ENCODE measurements around the gene ITGA4. TPM values are rescaled to one million over a fixed set of nuclear protein-coding genes. Genes with fewer than 3 reads are reported as not detected.

The ITGA4 gene
- total RNA-seq, 1 donor from 2014 or later, result 98.5 TPM

- Mint-ChIP-seq H3K9me3 (no peaks in the 10 kb centered on the region), H3K27me3 (ENCODE audit: insufficient read depth) (no peaks in the 10 kb centered on the region), H3K4me1 (ENCODE audit: low read depth) (no peaks in the 10 kb centered on the region), H3K4me3 (no peak overlapping the region), H3K27ac (peak overlapping the region; percentile 1), H3K36me3 (ENCODE audit: low read depth) (peaks cover 42% of the 10 kb centered on the region)
- intact Hi-C loops (cut with micrococcal nuclease), result no loop called here
- no peak for DNase-seq (ENCODE audit: low spot score)
Measured at GRCh38 chr2:181540421-181540820, 83.2 kb downstream of the ITGA4 start.

DNA sequence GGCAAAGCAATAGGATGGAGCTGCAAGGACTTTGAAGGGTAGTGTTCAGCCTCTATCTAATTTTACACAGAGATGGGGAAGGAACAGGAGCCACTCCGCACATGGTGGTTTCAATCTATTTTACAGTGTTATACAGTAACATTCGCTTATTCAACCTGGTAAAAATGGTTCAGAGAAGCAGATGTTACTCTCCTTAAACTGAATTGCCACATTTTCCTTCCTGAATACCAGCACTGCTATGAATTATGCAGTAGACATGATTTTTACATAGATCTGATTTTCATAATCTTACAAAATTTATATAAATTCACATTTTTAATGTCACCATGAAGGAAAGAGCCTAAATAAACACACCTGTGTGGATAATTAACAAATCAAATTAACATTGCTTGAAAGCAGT lies 85.0 kb downstream of the ITGA4 start:
- no peaks in the 10 kb centered on the region for H3K4me1 Mint-ChIP-seq (ENCODE audit: low read depth)
- H3K27me3 Mint-ChIP-seq (ENCODE audit: insufficient read depth), result no peaks in the 10 kb centered on the region
- no peak for DNase-seq (ENCODE audit: low spot score)
- no peak overlapping the region for H3K4me3 Mint-ChIP-seq
- H3K9me3 Mint-ChIP-seq, result no peaks in the 10 kb centered on the region
- peaks cover 40% of the 10 kb centered on the region for H3K36me3 Mint-ChIP-seq (ENCODE audit: low read depth)
- no peak overlapping the region for H3K27ac Mint-ChIP-seq
- intact Hi-C loops (cut with micrococcal nuclease), result no loop called here

DNA sequence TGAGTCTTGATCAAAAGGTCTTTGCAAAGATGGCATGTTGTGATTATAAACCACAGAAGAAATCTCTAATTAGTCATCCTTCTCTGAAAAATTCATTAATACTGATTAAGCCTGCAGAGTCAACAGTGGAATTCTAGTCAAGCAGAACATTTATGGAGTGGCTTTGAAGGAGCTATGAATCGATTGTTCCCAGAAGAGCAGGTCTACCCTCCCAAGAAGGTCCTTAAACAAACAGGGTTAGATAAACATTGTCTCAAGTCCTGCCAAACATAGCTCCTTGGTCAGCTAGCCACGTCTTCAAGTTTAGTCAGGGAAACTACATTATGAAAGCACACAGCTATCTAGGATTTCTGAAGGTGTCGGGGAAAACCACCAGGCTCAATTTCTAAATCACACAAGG lies 88.9 kb downstream of the ITGA4 start:
- DNase-seq (ENCODE audit: low spot score), result no peak
- intact Hi-C loops (cut with micrococcal nuclease), result no loop called here
- Mint-ChIP-seq H3K4me3 (no peak overlapping the region), H3K9me3 (no peaks in the 10 kb centered on the region), H3K36me3 (ENCODE audit: low read depth) (peaks cover 15% of the 10 kb centered on the region), H3K27ac (no peak overlapping the region), H3K4me1 (ENCODE audit: low read depth) (no peaks in the 10 kb centered on the region), H3K27me3 (ENCODE audit: insufficient read depth) (no peaks in the 10 kb centered on the region)

GRCh38 chr2:181552808-181553207 lies 95.6 kb downstream of the ITGA4 start:
- Mint-ChIP-seq H3K9me3 (no peaks in the 10 kb centered on the region), H3K36me3 (ENCODE audit: low read depth) (peaks cover 10% of the 10 kb centered on the region), H3K4me1 (ENCODE audit: low read depth) (no peaks in the 10 kb centered on the region), H3K27me3 (ENCODE audit: insufficient read depth) (no peaks in the 10 kb centered on the region), H3K27ac (no peak overlapping the region), H3K4me3 (no peak overlapping the region)
- DNase-seq (ENCODE audit: low spot score), result no peak
- intact Hi-C loops (cut with micrococcal nuclease), result no loop called here

- intact Hi-C loops (cut with micrococcal nuclease), result no loop called here
- Mint-ChIP-seq H3K27ac (no peak overlapping the region), H3K4me1 (ENCODE audit: low read depth) (no peaks in the 10 kb centered on the region), H3K36me3 (ENCODE audit: low read depth) (peaks cover 10% of the 10 kb centered on the region), H3K9me3 (no peaks in the 10 kb centered on the region), H3K27me3 (ENCODE audit: insufficient read depth) (no peaks in the 10 kb centered on the region), H3K4me3 (no peak overlapping the region)
- no peak for DNase-seq (ENCODE audit: low spot score)
Measured at GRCh38 chr2:181553244-181553643, 96.1 kb downstream of the ITGA4 start.

DNA sequence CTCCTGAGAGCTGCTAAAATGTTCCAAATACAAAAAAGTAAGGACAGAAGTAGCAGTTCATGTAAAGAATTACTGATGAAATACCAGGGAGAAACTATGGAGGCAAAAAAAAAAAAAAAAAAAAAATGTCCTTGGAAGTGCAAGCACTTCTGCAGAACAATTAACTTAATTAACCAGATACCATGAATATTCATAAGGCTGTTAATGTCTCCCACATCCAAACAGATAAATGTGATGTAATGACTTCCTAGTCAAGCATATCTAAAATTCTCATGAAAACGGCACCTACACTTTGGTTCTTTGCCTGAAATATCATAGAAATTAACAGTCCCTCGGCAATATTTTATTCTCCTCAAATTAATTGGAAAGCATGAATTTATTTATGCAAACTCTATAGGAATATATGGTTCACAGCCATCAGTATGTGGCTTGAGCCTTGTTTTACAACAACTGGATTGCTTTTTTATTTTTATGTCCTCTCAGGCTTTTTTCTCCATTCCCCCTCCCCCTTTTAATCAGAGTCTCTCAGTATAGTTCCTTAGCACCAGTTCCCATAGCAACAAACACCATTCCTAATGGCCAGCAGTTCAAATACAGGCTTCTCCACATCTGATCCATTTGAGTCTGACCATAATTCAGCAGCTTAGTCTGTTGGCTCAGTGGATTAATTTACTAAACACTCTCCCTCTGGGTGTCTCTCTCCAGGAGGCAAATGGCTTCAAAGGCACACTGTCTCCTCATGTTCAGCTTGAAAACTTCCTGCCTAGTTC lies 97.1 kb downstream of the ITGA4 start:
- Mint-ChIP-seq H3K27ac (no peak overlapping the region), H3K4me3 (no peak overlapping the region), H3K36me3 (ENCODE audit: low read depth) (peaks cover 6% of the 10 kb centered on the region), H3K4me1 (ENCODE audit: low read depth) (no peaks in the 10 kb centered on the region), H3K9me3 (no peaks in the 10 kb centered on the region), H3K27me3 (ENCODE audit: insufficient read depth) (no peaks in the 10 kb centered on the region)
- intact Hi-C loops (cut with micrococcal nuclease), result no loop called here
- DNase-seq (ENCODE audit: low spot score), result no peak

DNA sequence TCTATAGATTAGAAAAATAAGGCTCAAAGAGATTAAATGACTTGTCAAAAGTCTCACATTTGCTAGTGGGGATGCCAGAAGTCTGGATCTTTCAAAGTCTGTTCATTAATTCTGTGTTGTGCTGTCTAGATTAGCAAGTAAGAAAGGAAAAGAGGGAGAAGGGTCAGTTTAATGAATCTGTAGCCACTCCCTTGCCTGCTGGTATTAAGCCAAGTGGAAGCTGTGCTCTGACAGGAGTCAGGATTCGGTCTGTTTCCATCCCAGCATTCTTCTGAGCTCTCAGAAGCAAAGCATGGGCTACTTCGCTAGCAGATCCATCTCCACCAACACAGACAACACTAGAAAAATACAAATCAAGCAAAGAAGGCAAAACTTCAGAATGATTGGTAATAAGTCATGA lies 101.2 kb downstream of the ITGA4 start:
- H3K4me1 Mint-ChIP-seq (ENCODE audit: low read depth), result no peaks in the 10 kb centered on the region
- H3K9me3 Mint-ChIP-seq, result no peaks in the 10 kb centered on the region
- no peak for DNase-seq (ENCODE audit: low spot score)
- H3K27ac Mint-ChIP-seq, result no peak overlapping the region
- no peaks in the 10 kb centered on the region for H3K27me3 Mint-ChIP-seq (ENCODE audit: insufficient read depth)
- peaks cover 3% of the 10 kb centered on the region for H3K36me3 Mint-ChIP-seq (ENCODE audit: low read depth)
- H3K4me3 Mint-ChIP-seq, result no peak overlapping the region
- intact Hi-C loops (cut with micrococcal nuclease), result no loop called here

DNA sequence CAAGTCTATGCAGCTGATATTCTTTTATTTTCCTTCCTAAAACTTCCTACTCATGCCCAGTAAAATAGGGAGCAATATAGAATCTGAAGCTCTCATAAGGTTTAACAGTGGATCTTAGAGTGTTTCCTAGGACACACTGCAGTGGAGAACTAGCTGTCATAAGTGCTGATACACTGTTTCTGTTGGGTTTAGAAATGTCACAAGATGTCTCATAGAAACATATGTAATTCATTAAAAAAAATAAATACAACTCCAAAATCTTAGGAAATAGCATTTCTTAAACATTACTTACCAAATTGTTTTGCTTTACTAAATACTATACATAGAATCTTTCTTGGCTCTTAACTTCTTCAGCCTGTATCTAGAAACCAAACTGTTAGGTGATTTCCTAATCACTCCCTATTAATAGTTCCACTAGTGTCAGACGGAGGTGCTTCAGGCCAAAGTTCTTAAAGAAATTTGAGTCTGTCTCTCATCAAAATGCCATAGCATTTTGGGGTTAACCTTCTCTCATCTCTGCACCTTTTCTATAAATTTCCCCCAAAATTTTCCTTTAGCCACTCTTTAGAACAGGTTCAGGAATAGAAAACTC lies 106.0 kb downstream of the ITGA4 start:
- Mint-ChIP-seq H3K4me3 (no peak overlapping the region), H3K27me3 (ENCODE audit: insufficient read depth) (no peaks in the 10 kb centered on the region), H3K27ac (no peak overlapping the region), H3K9me3 (no peaks in the 10 kb centered on the region), H3K4me1 (ENCODE audit: low read depth) (peaks cover 10% of the 10 kb centered on the region), H3K36me3 (ENCODE audit: low read depth) (peaks cover 1% of the 10 kb centered on the region)
- intact Hi-C loops (cut with micrococcal nuclease), result no loop called here
- no peak for DNase-seq (ENCODE audit: low spot score)

DNA sequence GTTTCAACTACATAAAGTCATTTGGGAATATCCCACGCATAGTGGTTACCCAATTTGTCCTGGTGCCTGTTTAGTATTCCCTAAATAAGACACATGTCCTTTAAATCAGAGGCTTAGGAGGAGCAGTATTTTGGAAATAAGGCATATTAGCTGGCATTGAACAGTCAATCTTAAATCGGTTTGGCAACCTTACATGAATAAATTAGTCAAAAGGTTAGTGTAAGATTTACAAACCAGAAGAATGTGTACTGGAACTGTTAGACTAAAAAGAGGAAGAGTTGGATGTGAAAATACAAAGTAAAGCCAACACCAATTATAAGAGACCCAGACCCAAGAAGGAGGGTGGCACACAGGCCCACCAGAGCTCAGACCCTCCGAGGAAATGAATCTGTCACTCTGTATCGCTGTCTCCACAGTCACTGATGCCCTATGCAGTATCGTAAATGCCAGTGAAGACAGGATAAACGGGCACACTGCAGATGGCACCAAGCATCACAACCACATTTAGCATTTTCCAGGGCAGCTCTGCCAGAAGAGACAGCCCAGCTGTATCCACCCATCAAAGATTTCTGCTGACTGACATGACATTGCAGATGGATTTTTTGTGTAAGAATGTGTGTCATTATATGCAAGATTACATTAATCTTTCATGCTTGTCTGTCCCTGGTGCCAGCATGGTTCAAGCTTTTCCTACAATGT lies 109.3 kb downstream of the ITGA4 start:
- Mint-ChIP-seq H3K27me3 (ENCODE audit: insufficient read depth) (no peaks in the 10 kb centered on the region), H3K27ac (no peak overlapping the region)

DNA sequence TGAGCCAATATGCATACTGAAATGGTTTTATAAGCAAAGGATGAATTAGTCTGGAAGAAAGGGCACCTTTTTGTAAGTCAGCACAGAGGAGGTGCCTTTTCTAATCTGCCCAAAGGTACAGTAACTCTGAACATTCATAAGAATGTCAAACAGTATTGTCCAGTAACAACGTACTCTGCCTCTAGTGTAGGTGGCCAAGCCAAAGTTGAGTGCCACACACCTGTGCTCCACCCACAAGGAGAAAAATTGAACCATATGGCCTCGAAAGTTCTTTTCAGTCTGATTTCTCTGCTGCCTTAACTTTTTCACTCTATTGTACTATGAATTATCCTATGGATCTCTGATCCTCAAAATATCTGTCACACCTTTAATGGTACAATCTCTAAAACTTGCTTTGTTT lies 112.9 kb downstream of the ITGA4 start:
- no peak for DNase-seq (ENCODE audit: low spot score)
- intact Hi-C loops (cut with micrococcal nuclease), result no loop called here
- H3K4me1 Mint-ChIP-seq (ENCODE audit: low read depth), result peaks cover 19% of the 10 kb centered on the region
- peaks cover 11% of the 10 kb centered on the region for H3K27me3 Mint-ChIP-seq (ENCODE audit: insufficient read depth)
- H3K27ac Mint-ChIP-seq, result no peak overlapping the region
- H3K36me3 Mint-ChIP-seq (ENCODE audit: low read depth), result no peaks in the 10 kb centered on the region
- no peaks in the 10 kb centered on the region for H3K9me3 Mint-ChIP-seq
- no peak overlapping the region for H3K4me3 Mint-ChIP-seq

More for the DNA sequence above, 109.3 kb downstream of the ITGA4 start:
- H3K9me3 Mint-ChIP-seq, result no peaks in the 10 kb centered on the region
- peaks cover 1% of the 10 kb centered on the region for H3K36me3 Mint-ChIP-seq (ENCODE audit: low read depth)
- no peak overlapping the region for H3K4me3 Mint-ChIP-seq
- intact Hi-C loops (cut with micrococcal nuclease), result no loop called here
- peaks cover 21% of the 10 kb centered on the region for H3K4me1 Mint-ChIP-seq (ENCODE audit: low read depth)
- no peak for DNase-seq (ENCODE audit: low spot score)

DNA sequence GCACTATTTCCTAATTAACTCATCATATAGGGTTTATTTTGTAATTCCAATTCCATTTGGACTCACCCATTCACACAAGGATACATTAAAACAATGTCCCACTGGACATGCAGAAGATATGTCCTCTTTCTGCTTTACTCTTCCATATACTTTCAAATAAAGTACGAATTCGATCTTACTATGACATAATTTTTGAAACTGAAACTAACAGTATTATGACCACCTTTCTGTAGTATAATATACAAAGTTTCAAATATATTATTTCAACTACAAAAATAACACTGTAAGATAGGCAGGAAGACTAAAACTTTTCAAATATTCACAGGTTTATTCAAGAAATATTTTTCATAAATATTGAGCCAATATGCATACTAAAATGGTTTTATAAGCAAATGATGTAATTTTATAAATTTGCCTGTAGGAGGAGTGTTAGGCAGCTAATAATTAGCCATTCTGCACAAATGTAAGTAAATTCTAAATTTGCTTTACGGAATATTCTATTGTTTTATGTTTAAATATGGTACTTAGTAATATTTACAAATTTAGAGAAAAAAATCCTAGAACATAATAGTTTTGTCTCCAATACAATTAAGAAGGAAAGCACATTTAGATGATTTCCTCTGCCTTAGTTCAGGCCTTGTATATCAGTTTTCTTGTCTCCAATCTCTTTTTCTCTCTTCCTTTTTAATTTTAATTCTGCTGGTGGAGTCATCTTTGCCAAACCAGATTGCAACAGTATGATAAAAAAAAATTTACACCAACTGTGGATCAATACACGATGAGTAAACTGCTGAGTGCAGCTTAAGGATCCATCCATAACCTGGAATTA lies 113.9 kb downstream of the ITGA4 start:
- Mint-ChIP-seq H3K36me3 (ENCODE audit: low read depth) (no peaks in the 10 kb centered on the region), H3K27ac (no peak overlapping the region), H3K9me3 (no peaks in the 10 kb centered on the region), H3K4me1 (ENCODE audit: low read depth) (peaks cover 17% of the 10 kb centered on the region), H3K27me3 (ENCODE audit: insufficient read depth) (peaks cover 11% of the 10 kb centered on the region), H3K4me3 (no peak overlapping the region)
- DNase-seq (ENCODE audit: low spot score), result no peak
- intact Hi-C loops (cut with micrococcal nuclease), result no loop called here

DNA sequence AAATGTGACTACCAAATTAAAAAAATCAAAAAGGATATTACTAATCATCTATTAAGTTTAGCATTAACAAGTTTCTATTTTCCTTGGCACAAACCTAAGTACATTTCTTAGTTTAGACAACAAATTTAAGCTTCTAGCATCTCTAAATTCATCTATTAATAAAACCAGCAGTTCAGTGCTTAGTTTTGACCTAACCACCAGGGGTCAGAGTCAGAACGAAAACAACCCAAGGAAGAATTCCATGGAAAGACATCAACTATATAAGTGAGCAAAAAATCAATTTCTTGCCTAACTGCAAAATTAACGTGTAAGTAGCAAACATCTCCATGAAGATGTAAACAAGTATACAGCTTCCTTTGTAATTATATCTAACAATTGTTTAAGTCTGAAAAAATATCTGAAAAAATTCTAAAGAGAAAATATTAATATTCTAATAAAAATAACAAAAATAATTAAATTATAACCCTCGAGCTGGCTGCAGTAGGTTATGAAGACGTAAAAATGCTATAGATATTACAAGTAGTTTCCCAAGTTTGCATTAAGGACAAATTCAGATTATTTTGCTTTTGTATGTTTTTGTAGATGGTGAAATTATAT lies 116.1 kb downstream of the ITGA4 start:
- intact Hi-C loops (cut with micrococcal nuclease), result loop anchor here (1.0 kb wide), 1 partner anchor 142 kb away; no protein-coding TSS in a partner anchor
- H3K36me3 Mint-ChIP-seq (ENCODE audit: low read depth), result no peaks in the 10 kb centered on the region

More for the DNA sequence above, 116.1 kb downstream of the ITGA4 start:
- no peak overlapping the region for H3K27ac Mint-ChIP-seq
- no peak for DNase-seq (ENCODE audit: low spot score)
- no peak overlapping the region for H3K4me3 Mint-ChIP-seq
- peaks cover 11% of the 10 kb centered on the region for H3K27me3 Mint-ChIP-seq (ENCODE audit: insufficient read depth)
- no peaks in the 10 kb centered on the region for H3K9me3 Mint-ChIP-seq
- peaks cover 11% of the 10 kb centered on the region for H3K4me1 Mint-ChIP-seq (ENCODE audit: low read depth)

Data from activated T-helper 1 cell treated with anti-CD3 and anti-CD28 coated beads, Interleukin-12 subunit alpha, Interleukin-12 subunit beta, Interleukin-2, Interleukin-4 antibody, amounts not matched to agents 30 ng/mL and 10 ng/mL and 1 ng/mL, durations not matched to agents 14 hours and 24 hours and 36 hours (primary cell).